AG10803 (cell line): ENCODE measurements around the gene ITGB6.

Source experiments
- DNase-seq: peaks from one replicate; pipeline ENCODE4 v3.0.0; 2010; ENCODE audit warnings: low read depth
- H3K4me3 ChIP-seq: 2 replicates; pipeline ENCODE4 v1.5.1; 2011; ENCODE audit warnings: mild to moderate bottlenecking, low read length, control low read depth
- CTCF ChIP-seq: conservative IDR thresholded peaks from 2 replicates; pipeline ENCODE4 v1.5.1; 2011; ENCODE audit warnings: mild to moderate bottlenecking, low read length, control low read depth, inconsistent platforms

The ITGB6 gene

DNA sequence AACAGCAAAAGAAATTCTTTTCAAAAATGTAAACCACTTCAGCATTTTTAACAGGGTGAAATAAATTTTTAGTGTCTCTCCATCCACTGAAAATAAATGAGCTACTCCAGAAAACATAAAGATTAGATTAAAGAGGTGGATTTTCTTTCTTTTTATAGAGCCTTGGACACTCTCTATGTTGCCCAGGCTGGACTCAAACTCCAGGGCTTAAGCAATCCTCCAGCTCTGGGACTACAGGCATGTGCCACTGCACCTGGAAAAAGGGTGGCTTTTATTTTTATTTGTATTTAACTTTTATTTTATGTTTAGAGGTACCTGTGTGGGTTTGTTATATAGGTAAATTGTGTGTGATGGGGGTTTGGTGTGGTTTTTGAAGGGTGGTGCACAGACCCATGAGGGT lies 19.9 kb downstream of the ITGB6 start:
- H3K4me3 ChIP-seq = no peak overlapping the region
- TF ChIP-seq CTCF = no peak
- no peak for DNase-seq

DNA sequence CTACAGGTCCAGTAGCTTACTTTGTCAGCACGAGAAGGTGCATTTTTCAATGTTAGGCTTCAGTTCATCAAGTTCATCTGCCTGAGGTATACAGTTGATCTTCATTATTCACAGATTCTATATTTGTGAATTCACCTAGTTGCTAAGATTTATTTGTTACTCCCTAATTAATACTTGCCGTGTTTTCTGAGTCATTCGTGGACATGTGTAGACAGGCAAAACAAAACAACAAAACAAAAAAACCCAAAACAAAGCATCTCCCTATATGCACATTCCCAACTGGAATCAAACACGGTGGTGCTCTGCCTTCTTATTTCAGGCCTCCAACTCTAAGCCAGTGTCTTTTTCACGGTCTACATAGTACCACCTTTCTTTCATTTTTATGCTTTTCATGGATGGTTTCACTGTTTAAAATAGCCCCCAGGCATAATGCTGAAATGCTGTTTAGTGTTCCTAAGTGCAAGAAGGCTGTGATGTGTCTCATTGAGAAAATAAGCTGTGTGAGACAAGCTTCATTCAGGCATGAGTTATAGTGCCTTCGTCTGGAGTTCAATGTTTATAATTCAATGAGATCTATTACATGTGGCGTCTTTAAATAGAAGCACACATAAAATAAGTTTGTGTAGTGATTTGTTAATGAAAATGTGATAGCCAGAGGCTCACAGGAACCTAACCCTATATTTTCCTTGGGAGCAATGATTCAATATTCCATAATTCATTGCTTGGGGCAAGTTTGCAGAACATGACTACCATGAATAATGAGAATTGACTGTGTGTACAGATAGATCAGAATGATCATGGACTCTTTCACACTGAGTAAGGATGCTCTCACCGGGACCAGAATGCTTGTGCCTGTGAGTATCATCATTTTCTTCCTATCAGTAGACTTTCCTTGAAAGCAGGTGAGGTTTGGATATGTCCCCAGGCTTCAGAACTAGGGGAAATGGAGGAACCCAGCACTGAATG lies 24.6 kb downstream of the ITGB6 start:
- DNase-seq = no peak

DNA sequence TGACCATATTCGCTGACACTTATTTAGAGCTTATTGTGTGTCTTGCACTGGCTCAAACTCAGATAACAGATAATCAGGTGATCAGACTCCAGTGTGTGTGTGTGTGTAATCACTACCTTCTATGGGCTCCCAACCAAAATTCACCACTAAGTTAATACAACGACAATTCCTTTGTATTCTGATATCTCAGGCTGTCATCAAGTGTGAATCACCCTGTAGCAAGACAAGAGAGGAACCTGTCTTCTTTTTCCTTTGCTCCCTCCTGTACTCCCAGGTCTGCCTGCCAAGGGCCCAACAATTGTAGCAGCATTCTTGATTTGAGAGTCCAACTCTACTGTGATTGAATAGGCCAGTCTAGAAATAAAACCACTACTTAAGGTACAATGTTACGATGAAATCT lies 25.8 kb downstream of the ITGB6 start:
- TF ChIP-seq CTCF = no peak
- H3K4me3 ChIP-seq = no peak overlapping the region
- no peak for DNase-seq

More for the DNA sequence above, 24.6 kb downstream of the ITGB6 start:
- no peak overlapping the region for H3K4me3 ChIP-seq
- TF ChIP-seq CTCF = no peak

DNA sequence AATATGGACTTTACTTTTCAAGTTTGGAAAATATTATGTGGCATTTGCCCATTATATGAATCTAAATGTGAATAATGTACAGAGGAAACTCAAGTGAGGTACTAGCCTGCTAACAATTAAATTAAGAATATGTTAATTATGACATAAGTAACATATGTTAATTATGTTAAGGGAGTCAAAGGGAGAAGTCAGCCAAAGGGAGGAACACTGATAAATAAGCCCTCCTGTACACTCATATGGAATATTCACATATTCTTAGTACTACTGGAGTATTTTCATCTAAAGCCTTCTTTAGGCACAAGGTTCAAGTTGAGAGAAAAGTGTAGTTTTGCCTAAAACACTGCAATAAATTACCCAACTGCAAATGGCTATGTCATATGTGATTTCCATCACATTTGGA lies 30.1 kb downstream of the ITGB6 start:
- no peak for TF ChIP-seq CTCF
- no peak for DNase-seq
- no peak overlapping the region for H3K4me3 ChIP-seq

DNA sequence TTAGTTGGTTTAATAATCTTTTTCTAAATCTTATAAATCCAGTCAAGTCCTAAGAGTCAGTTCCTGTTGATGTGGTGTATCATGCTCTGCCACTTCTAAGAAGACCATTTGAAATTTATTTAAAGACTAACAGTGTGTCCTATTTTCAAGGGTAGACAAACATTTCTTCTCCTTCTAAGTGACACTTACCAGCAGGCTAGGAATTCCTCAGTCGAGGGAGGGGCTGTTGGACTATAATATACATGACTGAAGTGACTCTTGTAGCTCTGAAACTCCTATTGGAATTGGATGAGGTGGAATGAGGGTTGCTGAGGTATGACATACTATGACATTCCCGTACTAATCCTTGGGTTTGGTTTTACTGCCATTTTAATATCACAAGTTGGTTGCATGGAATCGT lies 30.6 kb downstream of the ITGB6 start:
- no peak for TF ChIP-seq CTCF
- DNase-seq = no peak
- no peak overlapping the region for H3K4me3 ChIP-seq

DNA sequence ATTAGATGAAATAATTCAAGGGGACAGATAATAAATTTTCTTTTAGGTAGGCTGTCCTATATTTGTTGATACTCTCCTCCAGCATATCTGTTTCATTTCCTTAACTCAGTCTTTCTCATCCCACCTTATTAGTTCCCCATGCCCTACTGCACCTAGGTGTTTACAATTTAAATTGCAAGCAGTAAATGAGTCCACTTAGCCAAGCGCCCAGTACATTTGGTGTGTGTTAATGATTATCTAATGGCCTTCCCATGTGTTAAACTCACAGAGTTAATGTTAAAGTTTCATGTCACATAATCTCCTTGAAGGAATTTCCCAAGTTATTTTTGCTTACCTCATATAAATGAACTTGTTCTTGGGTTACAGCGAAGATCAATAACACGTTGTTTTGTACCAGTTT lies 31.2 kb downstream of the ITGB6 start:
- DNase-seq = no peak
- H3K4me3 ChIP-seq = no peak overlapping the region
- no peak for TF ChIP-seq CTCF

DNA sequence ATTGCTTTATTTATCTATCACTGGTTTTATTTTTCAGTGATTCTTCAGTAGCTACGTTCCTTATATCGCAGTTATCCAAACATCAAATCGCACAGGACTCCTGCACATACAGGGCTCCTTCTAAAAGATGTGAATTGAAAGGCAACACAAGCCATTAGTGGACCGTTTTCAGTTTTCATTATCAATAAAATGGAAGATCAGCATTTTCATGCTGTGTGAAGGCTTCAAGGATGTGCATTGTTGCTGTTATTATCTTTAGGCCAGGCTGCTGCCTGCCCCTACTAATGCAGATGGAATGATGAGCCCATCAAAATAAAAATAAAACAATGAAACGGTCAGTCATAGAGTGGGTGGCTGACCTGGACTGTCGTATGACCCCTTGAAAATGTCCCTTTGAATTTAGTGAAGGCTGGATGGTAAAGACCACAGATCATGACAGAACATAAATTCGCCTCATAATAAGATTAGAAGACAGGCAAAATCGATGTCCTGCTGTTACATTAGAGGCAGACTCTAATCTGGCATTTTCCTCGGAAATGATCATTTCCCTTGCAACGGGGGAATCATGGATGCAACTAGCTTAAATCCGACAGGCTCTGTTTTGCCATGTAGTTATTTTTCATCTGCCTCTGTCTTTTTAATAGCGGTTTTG lies 32.9 kb downstream of the ITGB6 start:
- DNase-seq = no peak
- no peak for TF ChIP-seq CTCF
- no peak overlapping the region for H3K4me3 ChIP-seq
